Uterus (tissue), 4 donors: ENCODE results near the gene DNAJC18. TPM values are rescaled to one million over a fixed set of nuclear protein-coding genes. Genes with fewer than 3 reads are reported as not detected.
"Not testable (repeated sequence)": the region's sequence is repeated elsewhere in the genome, so short reads cannot be mapped to it uniquely, and the experiment has no call there.

Experiments
- DNase-seq, 2 donors: peaks; one replicate each; pipeline ENCODE4 v3.0.0-alpha.2; 2019 to 2020
- H3K27ac ChIP-seq, 2 donors: fragments of 200-600 bp; sonication (generic); 1 replicate in 1 of 2; 2 replicates in 1 of 2; pipeline ENCODE4 v1.5.1; 2016 to 2018
- H3K27me3 ChIP-seq, 2 donors: fragments of 200-600 bp; sonication (generic); one replicate each; pipeline ENCODE4 v1.5.1; 2018 to 2019; ENCODE audit warnings: control low read depth in 1 of 2
- H3K36me3 ChIP-seq, 2 donors: fragments of 200-600 bp; sonication (generic); one replicate each; pipeline ENCODE4 v1.5.1; 2019; ENCODE audit warnings: control low read depth in 1 of 2
- H3K4me1 ChIP-seq, 2 donors: fragments of 200-600 bp; sonication (generic); one replicate each; pipeline ENCODE4 v1.5.1; 2018 to 2019; ENCODE audit warnings: control low read depth in 1 of 2
- H3K4me3 ChIP-seq, 2 donors: fragments of 200-600 bp; sonication (generic); 1 replicate in 1 of 2; 2 replicates in 1 of 2; pipeline ENCODE4 v1.5.1; 2018 to 2019; ENCODE audit warnings: mild to moderate bottlenecking in 1 of 2
- H3K9me3 ChIP-seq, 2 donors: fragments of 200-600 bp; sonication (generic); one replicate each; pipeline ENCODE4 v1.5.1; 2019; ENCODE audit warnings: control low read depth in 1 of 2
- POLR2A ChIP-seq, 2 donors: fragments of 450-650 bp; IDR thresholded peaks; one replicate each; pipeline ENCODE4 v1.6.1; 2016; ENCODE audit warnings: antibody characterized with exemption in 2 of 2, mild to moderate bottlenecking in 1 of 2, moderate library complexity in 1 of 2
- intact Hi-C: fragments of 100-400 bp; cut with DNase I; formaldehyde crosslinking; loops from one replicate; pipeline ENCODE4 v1.15.1; 2023; ENCODE audit warnings: low total_unique reads
- total RNA-seq, 4 donors: library from RNA; depleted of rRNA in 3 of 4; stranded (reverse); fragments of >200 nt in 3 of 4; gene quantifications; one replicate each; pipeline versions ENCODE4 v1.1.0 to v1.2.4, GENCODE V29; 2014 to 2023
- TF ChIP-seq, protein P1 (sequence below), 4 experiments: fragments of 200-600 bp in 2 of 4; fragments of 450-650 bp in 2 of 4; sonication (generic) in 2 of 4; IDR thresholded peaks; one replicate each; pipeline ENCODE4 v1.5.1; 2016 to 2019; ENCODE audit warnings: antibody characterized with exemption in 4 of 4, mild to moderate bottlenecking in 2 of 4, moderate library complexity in 1 of 4
- donor health status: DM: yes; HTN: yes; CAD: no.

DNAJC18 gene
- total RNA-seq, 4 donors from 2014 or later = 3.1 to 21.6 (median 12.6) TPM

DNA sequence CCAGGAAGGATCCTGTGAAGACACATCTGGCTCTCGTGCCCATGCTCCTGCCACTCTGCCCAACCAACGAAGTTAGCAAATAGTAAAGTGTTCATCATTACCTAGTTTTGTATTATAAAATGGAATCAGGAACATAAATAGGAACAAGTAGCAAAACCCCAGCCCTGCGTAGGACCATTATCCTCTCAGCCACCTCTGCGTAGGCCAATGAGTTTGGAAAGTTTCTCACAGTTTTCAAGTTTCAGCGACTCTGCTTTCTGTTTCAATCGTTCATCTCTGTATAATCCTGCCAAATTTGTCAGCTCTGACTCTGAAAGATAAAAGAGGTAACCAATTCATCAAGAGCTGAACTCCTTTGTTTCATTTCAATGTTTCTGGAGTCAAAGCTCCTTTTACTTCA is 25.4 kb downstream of the DNAJC18 start:
- H3K4me3 ChIP-seq = no peak overlapping the region
- no peaks in the 10 kb centered on the region for H3K27me3 ChIP-seq
- H3K9me3 ChIP-seq = no peaks in the 10 kb centered on the region
- H3K4me1 ChIP-seq = peaks cover 7 to 8% of the 10 kb centered on the region in 2 donors
- no peaks in the 10 kb centered on the region for H3K36me3 ChIP-seq
- H3K27ac ChIP-seq = peak overlapping the region; percentile 31 to 57
- intact Hi-C loops = no loop called here
- no peak for DNase-seq
- TF ChIP-seq POLR2A (IDR thresholded peaks at IDR 0.05) = no peak
- TF ChIP-seq, protein P1, sequence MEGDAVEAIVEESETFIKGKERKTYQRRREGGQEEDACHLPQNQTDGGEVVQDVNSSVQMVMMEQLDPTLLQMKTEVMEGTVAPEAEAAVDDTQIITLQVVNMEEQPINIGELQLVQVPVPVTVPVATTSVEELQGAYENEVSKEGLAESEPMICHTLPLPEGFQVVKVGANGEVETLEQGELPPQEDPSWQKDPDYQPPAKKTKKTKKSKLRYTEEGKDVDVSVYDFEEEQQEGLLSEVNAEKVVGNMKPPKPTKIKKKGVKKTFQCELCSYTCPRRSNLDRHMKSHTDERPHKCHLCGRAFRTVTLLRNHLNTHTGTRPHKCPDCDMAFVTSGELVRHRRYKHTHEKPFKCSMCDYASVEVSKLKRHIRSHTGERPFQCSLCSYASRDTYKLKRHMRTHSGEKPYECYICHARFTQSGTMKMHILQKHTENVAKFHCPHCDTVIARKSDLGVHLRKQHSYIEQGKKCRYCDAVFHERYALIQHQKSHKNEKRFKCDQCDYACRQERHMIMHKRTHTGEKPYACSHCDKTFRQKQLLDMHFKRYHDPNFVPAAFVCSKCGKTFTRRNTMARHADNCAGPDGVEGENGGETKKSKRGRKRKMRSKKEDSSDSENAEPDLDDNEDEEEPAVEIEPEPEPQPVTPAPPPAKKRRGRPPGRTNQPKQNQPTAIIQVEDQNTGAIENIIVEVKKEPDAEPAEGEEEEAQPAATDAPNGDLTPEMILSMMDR (IDR thresholded peaks at IDR 0.05) = no peak

DNA sequence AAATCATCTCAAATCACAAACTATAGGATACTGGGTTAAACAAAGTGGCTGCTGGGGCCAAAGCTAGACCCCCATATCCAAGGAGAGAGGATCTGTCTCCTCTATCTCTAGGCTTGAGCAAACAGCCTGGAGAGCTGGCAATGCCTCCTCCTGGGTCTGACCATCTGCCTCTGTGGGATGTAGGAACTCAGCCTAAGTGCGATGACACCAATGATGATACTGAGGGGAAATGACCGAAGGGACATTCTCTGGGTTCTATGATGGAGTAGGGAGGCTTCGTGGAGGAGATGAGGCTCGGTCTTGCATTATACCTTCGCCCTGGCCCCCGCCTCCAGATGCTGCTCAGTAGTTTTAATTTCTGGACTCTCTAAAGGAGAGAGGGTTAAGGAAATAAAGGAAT is 26.2 kb downstream of the DNAJC18 start:
- intact Hi-C loops = no loop called here
- no peaks in the 10 kb centered on the region for H3K9me3 ChIP-seq
- no peak overlapping the region for H3K4me3 ChIP-seq
- H3K27ac ChIP-seq = no peak overlapping the region
- TF ChIP-seq POLR2A (IDR thresholded peaks at IDR 0.05) = no peak
- TF ChIP-seq, protein P1 (IDR thresholded peaks at IDR 0.05) = no peak
- H3K27me3 ChIP-seq = no peaks in the 10 kb centered on the region
- no peaks in the 10 kb centered on the region for H3K36me3 ChIP-seq
- peak in 1 of 2 donors; percentile 1 for DNase-seq
- peaks cover 7 to 8% of the 10 kb centered on the region in 2 donors for H3K4me1 ChIP-seq

GRCh38 chr5:139410993-139411828 is 28.1 kb downstream of the DNAJC18 start:
- TF ChIP-seq, protein P1 (IDR thresholded peaks at IDR 0.05) = no peak
- TF ChIP-seq POLR2A (IDR thresholded peaks at IDR 0.05) = no peak
- Histone ChIP-seq H3K27ac (peak overlapping the region; percentile 64 to 73), H3K27me3 (no peaks in the 10 kb centered on the region), H3K4me1 (peaks cover under 1 to 8% of the 10 kb centered on the region in 2 donors), H3K4me3 (no peak overlapping the region), H3K9me3 (no peaks in the 10 kb centered on the region), H3K36me3 (no peaks in the 10 kb centered on the region)
- DNase-seq = peak; percentile 41 to 73
- intact Hi-C loops = no loop called here

GRCh38 chr5:139410121-139410992 is 29.0 kb downstream of the DNAJC18 start:
- Histone ChIP-seq H3K9me3 (no peaks in the 10 kb centered on the region), H3K27ac (peak overlapping the region; percentile 64 to 73)
- TF ChIP-seq, protein P1 (IDR thresholded peaks at IDR 0.05) = no peak
- TF ChIP-seq POLR2A (IDR thresholded peaks at IDR 0.05) = no peak

GRCh38 chr5:139409116-139409515 is 30.2 kb downstream of the DNAJC18 start:
- peak overlapping the region in 1 of 2 donors; percentile 16 for H3K27ac ChIP-seq
- H3K36me3 ChIP-seq, intact Hi-C loops, H3K9me3 ChIP-seq, H3K4me1 ChIP-seq, H3K27me3 ChIP-seq, H3K4me3 ChIP-seq: not testable (repeated sequence)
- peak in 1 of 2 donors; percentile 6 for DNase-seq

More at GRCh38 chr5:139410121-139410992, 29.0 kb downstream of the DNAJC18 start:
- peak in 1 of 2 donors; percentile 10 for DNase-seq
- H3K4me3 ChIP-seq = no peak overlapping the region
- H3K36me3 ChIP-seq = no peaks in the 10 kb centered on the region
- H3K27me3 ChIP-seq = no peaks in the 10 kb centered on the region
- peaks cover 0 to 8% of the 10 kb centered on the region in 2 donors for H3K4me1 ChIP-seq
- intact Hi-C loops = no loop called here
